ENCODE data around the gene GALNT2. TPM values are rescaled to one million over a fixed set of nuclear protein-coding genes. Genes with fewer than 3 reads are reported as not detected.

GALNT2 gene
- total and polyA plus RNA-seq, 2 of the 13 experiments (the other 11 are each of a cell fraction or from before 2014, with no cell fraction given), result 39.3 to 39.6 TPM

GRCh38 chr1:230157420-230158390, 90.7 kb downstream of the GALNT2 start (continued):
- TF ChIP-seq KDM3A (CRISPR knock-in tag; IDR thresholded peaks at IDR 0.05; ENCODE audit: low read depth), result no peak
- no peak for TF ChIP-seq TFDP2 (CRISPR knock-in tag; IDR thresholded peaks at IDR 0.05)
- no peak for TF ChIP-seq ZNF362 (CRISPR knock-in tag; IDR thresholded peaks at IDR 0.05; ENCODE audit: borderline replicate concordance)
- no peak for TF ChIP-seq ZBTB49 (CRISPR knock-in tag; IDR thresholded peaks at IDR 0.05; ENCODE audit: borderline replicate concordance)
- no peak for TF ChIP-seq ATRX (CRISPR knock-in tag; IDR thresholded peaks at IDR 0.05; ENCODE audit: borderline replicate concordance)
- no peak for TF ChIP-seq CREB1 (IDR thresholded peaks at IDR 0.05)
- TF ChIP-seq CREB1 (CRISPR knock-in tag; IDR thresholded peaks at IDR 0.05), result no peak
- no peak for TF ChIP-seq ZBTB34 (CRISPR knock-in tag; IDR thresholded peaks at IDR 0.05)
- no peak for TF ChIP-seq SMAD1 (CRISPR knock-in tag; IDR thresholded peaks at IDR 0.05; ENCODE audit: borderline replicate concordance, low read depth)
- no peak for TF ChIP-seq MEIS2 (CRISPR knock-in tag; IDR thresholded peaks at IDR 0.05)
- TF ChIP-seq ZNF629 (CRISPR knock-in tag; conservative IDR thresholded peaks at IDR 0.05), result peak; percentile 58
- TF ChIP-seq ZNF83 (CRISPR knock-in tag; IDR thresholded peaks at IDR 0.05; ENCODE audit: borderline replicate concordance), result no peak
- TF ChIP-seq SPEN (CRISPR knock-in tag; IDR thresholded peaks at IDR 0.05; ENCODE audit: low read depth), result no peak
- no peak for TF ChIP-seq ZNF691 (CRISPR knock-in tag; IDR thresholded peaks at IDR 0.05; ENCODE audit: borderline replicate concordance, low read depth)
- TF ChIP-seq ATF1 (CRISPR knock-in tag; IDR thresholded peaks at IDR 0.05), result no peak
- no peak for TF ChIP-seq ZNF644 (CRISPR knock-in tag; IDR thresholded peaks at IDR 0.05; ENCODE audit: low read depth)
- no peak for TF ChIP-seq ZBTB14 (CRISPR knock-in tag; IDR thresholded peaks at IDR 0.05)
- no peak for TF ChIP-seq ZNF18 (CRISPR knock-in tag; IDR thresholded peaks at IDR 0.05; ENCODE audit: insufficient replicate concordance)

Measured in HepG2 (cell line).